ENCODE results near the gene TASL.
"Not testable (repeated sequence)": the region's sequence is repeated elsewhere in the genome, so short reads cannot be mapped to it uniquely, and the experiment has no call there.

The TASL gene

DNA sequence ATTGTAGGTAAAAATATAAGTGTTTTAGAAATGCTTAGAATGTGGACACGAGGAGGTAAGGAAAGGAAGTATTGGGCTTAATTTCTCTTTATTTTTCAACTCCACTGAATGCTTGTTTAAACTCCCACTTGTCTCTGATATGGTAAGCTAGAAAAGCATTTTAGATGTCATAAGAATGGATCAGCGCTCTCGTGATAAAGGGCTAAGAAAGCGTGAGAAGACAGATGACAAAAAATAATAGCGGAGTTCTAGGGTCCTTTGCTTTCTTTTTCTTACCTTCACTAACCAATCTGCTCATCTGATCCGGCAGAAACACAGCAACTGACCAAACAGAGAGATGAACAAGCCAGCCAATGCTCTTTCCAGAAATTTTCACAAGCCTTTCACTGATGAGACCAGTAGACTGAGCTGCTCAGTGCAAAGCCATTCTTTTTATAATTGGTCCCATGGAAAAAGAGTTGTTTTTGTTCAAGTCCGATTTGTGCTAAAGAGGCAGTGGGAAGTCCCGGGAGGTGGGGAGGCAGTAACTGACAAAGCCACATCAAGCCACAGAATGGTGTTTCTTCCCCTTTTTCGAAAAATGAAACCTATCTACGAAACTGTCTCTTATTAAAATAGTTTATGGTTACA lies at the start of gene TASL:
Gene TASL, minus strand, starts transcription at position 405 of the 630 bp plus-strand sequence. CDS start 17,411 bp downstream, outside the sequence.
- no peak for DNase-seq (ENCODE audit: low read depth in 3 of 3)

- no peak for DNase-seq (ENCODE audit: low read depth in 3 of 3)
Observed at GRCh38 chrX:30626402-30626801, 48.8 kb upstream of the TASL start.

GRCh38 chrX:30622361-30622760 lies 44.8 kb upstream of the TASL start:
- DNase-seq (ENCODE audit: low read depth in 3 of 3) = no peak

DNA sequence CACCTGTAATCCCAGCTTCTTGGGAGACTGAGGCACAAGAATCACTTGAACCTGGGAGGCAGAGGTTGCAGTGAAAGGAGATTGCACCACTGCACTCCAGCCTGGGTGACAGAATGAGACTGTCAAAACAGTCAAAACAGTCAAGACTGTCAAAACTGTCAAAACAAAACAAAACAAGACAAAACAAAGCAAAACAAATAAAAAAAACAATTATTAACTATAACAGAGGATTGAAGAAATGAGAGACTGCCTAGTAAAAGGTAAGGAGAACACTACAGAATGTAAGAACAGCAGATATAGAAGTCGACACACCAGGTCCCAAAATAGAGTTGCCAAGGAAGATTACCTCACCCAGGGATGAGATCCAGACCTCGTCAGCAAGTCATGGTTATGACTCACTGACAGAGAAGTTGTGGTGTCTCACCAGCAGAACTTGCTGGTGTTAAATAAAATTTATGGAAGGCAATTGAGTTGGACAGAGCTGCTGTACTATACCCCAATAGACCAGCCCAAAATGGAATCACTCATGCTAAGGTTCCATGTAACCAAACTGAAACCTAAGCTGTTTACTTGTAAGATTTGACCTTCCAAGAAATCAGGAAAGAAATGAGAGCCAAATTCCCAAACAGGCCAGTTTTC lies 43.5 kb upstream of the TASL start:
- no peak for DNase-seq (ENCODE audit: low read depth in 3 of 3)

DNA sequence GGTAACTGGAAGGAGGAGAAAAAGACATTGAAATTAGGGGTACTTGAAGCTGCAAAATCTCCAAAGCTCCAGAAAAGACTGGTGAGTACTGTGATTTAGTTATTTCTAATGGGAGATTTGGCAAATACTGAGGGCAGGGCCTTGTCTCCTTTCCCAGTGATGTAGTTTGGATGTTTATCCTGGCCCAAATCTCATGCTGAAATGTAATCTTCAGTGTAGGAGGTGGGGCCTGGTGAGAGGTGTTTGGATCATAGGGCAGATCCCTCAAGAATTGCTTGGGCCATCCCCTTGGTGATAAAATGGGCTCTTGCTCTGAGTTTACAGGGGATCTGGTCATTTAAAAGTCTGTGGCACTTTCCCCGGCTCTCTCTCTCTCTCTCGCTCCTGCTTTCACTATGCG lies 42.6 kb upstream of the TASL start:
- DNase-seq (ENCODE audit: low read depth in 3 of 3) = no peak

GRCh38 chrX:30618160-30618765 lies 40.7 kb upstream of the TASL start:
- no peak for DNase-seq (ENCODE audit: low read depth in 3 of 3)

DNA sequence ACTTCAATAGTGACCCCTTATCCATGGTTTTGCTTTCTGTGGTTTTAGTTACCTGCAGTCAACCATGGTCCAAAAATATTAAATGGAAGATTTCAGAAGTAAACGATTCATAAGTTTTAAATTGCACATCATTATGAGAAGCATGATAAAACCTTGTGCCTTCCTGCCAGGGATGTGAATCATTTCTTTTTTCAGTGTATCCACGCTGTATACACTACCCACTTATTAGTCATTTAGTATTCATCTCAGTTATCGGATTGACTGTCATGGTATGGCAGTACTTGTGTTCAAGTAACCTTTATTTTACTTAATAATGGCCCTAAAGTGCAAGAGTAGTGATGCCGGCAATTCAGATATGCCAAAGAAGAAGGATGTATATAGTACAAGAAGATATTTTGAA lies 37.7 kb upstream of the TASL start:
- DNase-seq (ENCODE audit: low read depth in 3 of 3) = no peak

GRCh38 chrX:30613721-30614120 lies 36.2 kb upstream of the TASL start:
- DNase-seq (ENCODE audit: low read depth in 3 of 3) = no peak

GRCh38 chrX:30612250-30612655 lies 34.7 kb upstream of the TASL start:
- no peak for DNase-seq (ENCODE audit: low read depth in 3 of 3)

- no peak for DNase-seq (ENCODE audit: low read depth in 3 of 3)
Observed at GRCh38 chrX:30610026-30610425, 32.5 kb upstream of the TASL start.

GRCh38 chrX:30607155-30607554 lies 29.6 kb upstream of the TASL start:
- no peak for DNase-seq (ENCODE audit: low read depth in 3 of 3)

DNA sequence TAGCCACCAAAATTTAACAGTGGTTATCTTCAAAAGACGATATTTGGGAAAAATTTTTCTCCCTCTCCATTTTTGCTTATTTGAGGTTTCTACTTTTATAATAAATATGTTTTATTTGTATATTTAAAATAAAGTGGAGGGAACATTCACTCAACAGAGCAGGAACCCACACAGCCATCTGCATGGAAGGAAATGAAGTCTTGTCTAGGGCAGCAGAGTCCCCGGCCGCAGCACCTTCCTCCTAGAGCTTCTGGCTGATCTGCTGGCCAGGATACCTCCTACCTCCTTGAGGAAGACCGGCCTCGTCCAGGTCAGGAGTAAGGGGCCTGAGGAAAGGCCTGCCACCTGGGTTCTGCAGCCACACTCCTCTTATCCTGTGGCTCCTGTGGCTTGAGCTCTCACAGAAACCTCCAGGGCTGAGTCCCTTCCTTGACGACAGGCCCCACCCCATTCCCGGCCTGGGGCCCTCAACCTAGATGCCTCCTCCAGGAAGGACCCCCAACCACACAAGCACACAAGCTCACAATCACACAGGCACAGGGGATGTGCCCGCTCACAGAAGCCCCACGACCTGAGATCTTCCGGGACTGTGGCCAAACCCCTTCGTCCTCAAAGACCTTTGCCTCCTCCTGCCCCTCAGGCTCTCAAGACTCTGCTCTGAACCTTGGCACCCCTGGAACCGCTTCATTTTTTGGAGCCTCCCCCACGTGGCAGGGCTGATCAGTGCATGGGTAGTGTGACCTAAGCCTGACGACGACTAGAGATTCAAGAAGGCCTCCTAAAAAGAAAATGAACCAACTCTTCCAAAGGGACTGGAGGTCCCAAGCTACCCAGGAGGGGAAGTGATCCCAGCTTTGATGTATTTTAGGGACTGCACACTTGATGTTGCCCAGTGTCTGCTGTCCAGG lies 23.0 kb upstream of the TASL start:
- DNase-seq (ENCODE audit: low read depth in 3 of 3) = not testable (repeated sequence)

GRCh38 chrX:30597216-30598012 lies 19.8 kb upstream of the TASL start:
- no peak for DNase-seq (ENCODE audit: low read depth in 3 of 3)

DNA sequence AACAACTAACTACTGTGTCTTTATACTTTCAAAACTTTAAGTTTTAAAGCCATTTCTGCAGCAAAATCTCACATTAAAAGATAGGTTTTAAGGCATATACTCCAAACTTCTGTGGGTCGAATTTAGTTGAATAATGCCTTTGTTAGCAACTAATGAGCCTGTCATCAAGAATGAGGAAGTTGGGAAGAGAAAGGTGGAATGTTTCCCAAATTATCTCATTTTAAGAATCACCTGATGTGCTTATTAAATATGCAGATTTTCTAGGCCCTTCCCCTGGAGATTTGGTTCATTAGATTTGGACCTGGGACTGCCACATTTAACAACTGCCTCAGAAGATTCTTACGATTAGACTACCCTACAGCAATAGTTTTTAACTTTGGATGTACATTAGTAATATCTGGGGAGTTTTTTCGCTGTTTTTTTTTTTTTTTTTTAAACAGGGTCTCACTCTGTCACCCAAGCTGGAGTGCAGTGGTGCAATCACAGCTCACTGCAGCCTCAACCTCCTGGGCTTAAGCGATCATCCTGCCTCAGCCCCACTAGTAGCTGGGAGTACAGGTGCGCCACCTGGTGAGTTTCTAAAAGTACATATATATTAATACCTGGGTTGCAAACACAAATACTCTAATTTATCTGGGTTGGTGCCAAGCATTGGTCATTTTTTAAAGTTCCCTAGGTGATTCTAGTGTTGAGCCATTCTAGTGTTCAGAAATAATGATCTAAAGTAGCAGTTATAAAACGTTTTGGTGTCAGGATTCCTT lies 16.1 kb upstream of the TASL start:
- peak in 2 of 3 experiments; percentile 0 to 7 for DNase-seq (ENCODE audit: low read depth in 3 of 3)

DNA sequence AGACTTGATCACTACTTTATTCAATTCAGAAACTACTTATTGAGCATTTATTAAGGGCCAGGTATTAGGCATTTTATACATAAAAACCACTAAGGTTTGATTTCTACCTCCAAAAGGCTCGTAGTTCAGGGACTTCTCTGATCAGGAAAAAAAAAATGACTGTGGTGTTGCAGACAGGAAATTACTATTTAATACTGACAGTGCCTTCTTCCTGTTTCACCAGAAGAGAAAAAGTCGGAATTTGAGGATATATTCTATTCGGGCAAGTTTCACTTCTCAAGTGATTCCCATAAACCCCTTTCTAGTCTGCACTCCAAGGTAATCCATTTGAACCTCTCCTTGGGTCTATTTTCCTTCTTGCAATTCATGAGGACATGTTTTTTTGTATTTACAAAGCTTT lies 15.3 kb upstream of the TASL start:
- DNase-seq (ENCODE audit: low read depth in 3 of 3) = no peak

DNA sequence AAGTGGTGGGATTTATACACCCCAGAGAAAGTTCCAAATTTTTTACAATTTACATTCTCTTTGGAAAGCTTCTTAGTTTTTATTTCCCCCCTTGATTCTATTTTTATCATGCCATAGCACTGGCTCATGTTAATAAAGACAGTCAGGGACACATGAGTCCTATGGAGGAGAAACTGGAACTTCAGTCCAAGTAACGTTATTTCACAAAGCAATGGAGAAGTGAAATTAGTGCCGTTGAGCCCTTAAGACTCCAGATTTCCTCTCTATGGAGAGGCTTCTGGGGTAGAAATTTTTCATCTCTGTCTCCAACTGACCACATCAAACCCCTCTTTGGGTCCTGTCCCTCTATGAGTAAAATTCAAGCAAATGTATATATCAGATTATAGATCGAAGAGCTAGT lies 12.8 kb upstream of the TASL start:
- DNase-seq (ENCODE audit: low read depth in 3 of 3) = no peak

DNA sequence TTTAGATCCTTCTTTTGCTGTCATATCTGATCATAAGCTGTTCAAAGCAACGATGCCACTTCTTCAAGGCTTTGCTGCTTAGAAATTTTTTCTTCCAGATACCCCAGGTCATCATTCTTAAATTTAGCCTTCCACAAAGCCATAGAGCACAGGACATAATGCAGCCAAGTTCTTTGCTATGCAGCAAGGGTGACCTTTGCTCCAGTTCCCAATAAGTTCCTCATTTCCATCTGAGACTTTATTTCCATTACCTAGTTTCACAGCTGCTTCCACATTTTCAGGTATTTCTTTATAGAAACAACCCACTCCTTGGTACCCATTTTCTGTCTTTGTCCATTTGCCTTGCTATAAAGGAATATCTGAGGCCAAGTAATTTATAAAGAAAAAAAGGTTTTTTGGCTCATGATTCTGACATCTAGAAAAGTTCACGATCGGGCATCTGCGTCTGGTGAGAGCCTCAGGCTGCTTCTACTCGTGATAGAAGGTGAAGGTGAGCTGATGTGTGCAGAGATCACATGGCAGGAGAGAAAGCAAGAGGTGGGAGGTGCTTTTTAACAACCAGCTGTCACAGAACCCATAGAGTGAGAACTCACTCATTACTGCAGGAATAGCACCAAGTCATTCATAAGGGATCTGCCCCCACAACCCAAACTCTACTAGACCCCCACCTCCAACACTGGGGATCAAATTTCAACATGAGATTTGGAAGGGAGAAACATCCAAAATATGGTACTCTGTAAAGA lies 11.8 kb upstream of the TASL start:
- DNase-seq (ENCODE audit: low read depth in 3 of 3) = no peak

DNA sequence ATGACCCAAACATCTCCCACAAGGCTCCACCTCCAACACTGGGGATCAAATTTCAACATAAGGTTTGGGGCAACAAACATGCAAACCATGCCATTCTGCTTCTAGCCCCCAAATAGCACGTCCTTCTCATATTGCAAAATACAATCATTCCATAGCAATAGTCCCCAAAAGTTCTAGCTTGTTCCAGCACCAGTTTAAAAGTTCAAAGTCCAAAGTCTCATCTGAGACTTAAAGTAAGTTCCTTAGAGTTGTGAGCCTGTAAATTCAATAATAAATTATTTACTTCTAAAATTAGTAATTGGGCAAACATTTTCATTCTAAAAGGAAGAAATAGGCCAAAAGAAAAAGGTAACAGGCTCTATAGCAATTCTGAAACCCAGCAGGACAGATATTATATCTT lies 8.9 kb upstream of the TASL start:
- DNase-seq (ENCODE audit: low read depth in 3 of 3) = no peak

- no peak for DNase-seq (ENCODE audit: low read depth in 3 of 3)
Observed at GRCh38 chrX:30582664-30583063, 5.1 kb upstream of the TASL start.

GRCh38 chrX:30580641-30581040 lies 3.1 kb upstream of the TASL start:
- DNase-seq (ENCODE audit: low read depth in 3 of 3) = no peak
